ENCODE data around the gene TMED10.

The TMED10 gene

GRCh38 chr14:75216427-75217006 is 40.1 kb upstream of the TMED10 start:
- TF ChIP-seq CTCF (IDR thresholded peaks at IDR 0.05): no peak

DNA sequence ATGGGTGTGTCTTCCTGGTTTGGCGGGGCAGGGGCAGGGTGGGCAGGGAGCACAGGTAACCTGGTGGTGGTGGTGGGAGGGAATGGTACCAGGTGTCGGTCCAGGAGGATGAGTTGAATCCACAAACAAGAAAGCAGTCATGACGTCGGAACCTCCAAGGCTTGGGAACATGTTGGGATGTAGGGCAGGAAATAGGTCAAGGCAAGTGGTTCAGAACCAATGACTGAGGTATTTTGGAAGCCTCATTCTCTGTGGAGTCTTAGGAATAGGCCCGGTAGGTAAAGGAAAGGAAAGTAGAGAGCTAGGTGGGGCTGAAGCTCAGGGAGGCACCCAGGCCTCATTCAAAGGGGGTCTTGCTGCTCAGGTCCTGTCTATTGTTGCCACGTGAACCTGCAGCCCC is 39.1 kb upstream of the TMED10 start:
- no peak for TF ChIP-seq CTCF (IDR thresholded peaks at IDR 0.05)

DNA sequence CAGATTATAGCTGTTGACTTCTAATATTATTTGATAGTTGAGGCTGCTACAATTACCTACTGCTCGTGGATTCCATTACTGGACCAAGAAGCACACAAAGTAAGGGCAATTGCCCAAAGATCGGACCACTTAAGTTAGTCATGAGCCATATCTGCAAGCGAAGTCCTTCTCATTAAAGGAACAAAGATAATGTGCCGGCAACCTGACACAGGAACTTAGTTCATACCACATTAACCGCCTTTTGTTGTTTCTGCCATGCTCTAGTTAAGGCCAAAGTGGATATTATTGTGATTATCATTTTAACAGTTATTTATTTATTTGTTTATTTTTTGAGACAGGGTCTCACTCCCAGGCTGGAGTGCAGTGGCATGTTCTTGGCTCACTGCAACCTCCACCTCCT is 38.1 kb upstream of the TMED10 start:
- no peak for TF ChIP-seq CTCF (IDR thresholded peaks at IDR 0.05)

GRCh38 chr14:75213172-75213571 is 36.8 kb upstream of the TMED10 start:
- no peak for TF ChIP-seq CTCF (IDR thresholded peaks at IDR 0.05)

DNA sequence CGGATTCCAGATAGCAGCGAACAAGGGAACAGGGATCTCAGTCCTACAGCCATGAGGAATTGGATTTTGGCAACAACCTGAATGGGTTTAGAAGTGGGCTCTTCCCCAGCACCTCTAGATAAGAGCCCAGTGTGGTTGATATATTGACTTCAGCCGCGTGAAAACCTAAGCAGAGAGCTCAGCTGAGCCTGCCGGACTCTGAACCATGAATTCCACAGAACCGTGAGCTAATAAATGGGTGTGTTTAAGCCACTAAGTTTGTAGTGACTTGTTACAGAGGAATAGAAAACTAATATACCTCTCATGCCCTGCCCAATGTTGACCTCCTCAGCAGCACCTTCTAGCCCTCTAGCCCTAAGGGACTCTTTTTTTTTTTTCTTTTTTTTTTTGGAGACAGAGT is 32.4 kb upstream of the TMED10 start:
- no peak for TF ChIP-seq CTCF (IDR thresholded peaks at IDR 0.05)

- no peak for TF ChIP-seq CTCF (IDR thresholded peaks at IDR 0.05)
Observed at GRCh38 chr14:75206190-75206589, 29.8 kb upstream of the TMED10 start.

GRCh38 chr14:75205591-75205990 is 29.2 kb upstream of the TMED10 start:
- no peak for TF ChIP-seq CTCF (IDR thresholded peaks at IDR 0.05)

- no peak for TF ChIP-seq CTCF (IDR thresholded peaks at IDR 0.05)
Observed at GRCh38 chr14:75204116-75204515, 27.7 kb upstream of the TMED10 start.

All from LNCAP (cell line).